Neural cell (in vitro differentiated cells): ENCODE data around the gene RASAL2. TPM values are rescaled to one million over a fixed set of nuclear protein-coding genes. Genes with fewer than 3 reads are reported as not detected.

ENCODE experiments used
- H2AFZ ChIP-seq: fragments of 200-600, 300-800 bp; sonication (generic), shearing (Covaris generic); 2 replicates; pipeline ENCODE4 v1.6.0; 2014; ENCODE audit warnings: low read depth, mild to moderate bottlenecking, antibody characterized with exemption, low read length, moderate library complexity
- H3F3A ChIP-seq: fragments of 200-600 bp; shearing (Covaris generic); 2 replicates; pipeline ENCODE4 v1.6.1; 2016; ENCODE audit warnings: mild to moderate bottlenecking, moderate library complexity, mixed read lengths, antibody characterized with exemption, low read length; ENCODE audit not compliant: insufficient read depth, poor library complexity, severe bottlenecking
- H3K27ac ChIP-seq: fragments of 200-600, 300-800 bp; sonication (generic), shearing (Covaris generic); 2 replicates; pipeline ENCODE4 v1.5.1; 2014; ENCODE audit warnings: mild to moderate bottlenecking, low read length, moderate library complexity
- H3K27me3 ChIP-seq: fragments of 300-800, 200-600 bp; sonication (generic), shearing (Covaris generic); 2 replicates; pipeline ENCODE4 v1.6.0; 2014; ENCODE audit warnings: mild to moderate bottlenecking, low read depth, low read length, moderate library complexity; ENCODE audit not compliant: insufficient read depth
- H3K36me3 ChIP-seq: fragments of 300-800, 200-600 bp; sonication (generic), shearing (Covaris generic); 2 replicates; pipeline ENCODE4 v1.5.1; 2014; ENCODE audit warnings: mild to moderate bottlenecking, antibody characterized with exemption, low read length, moderate library complexity; ENCODE audit not compliant: insufficient read depth
- H3K4me2 ChIP-seq: fragments of 300-800, 200-600 bp; sonication (generic), shearing (Covaris generic); 2 replicates; pipeline ENCODE4 v1.6.0; 2014; ENCODE audit warnings: mild to moderate bottlenecking, low read length
- H3K4me3 ChIP-seq: fragments of 300-800, 200-600 bp; sonication (generic), shearing (Covaris generic); 2 replicates; pipeline ENCODE4 v1.5.1; 2014; ENCODE audit warnings: mild to moderate bottlenecking, low read length, moderate library complexity
- H3K79me2 ChIP-seq: fragments of 200-600 bp; shearing (Covaris generic); replicated peaks from 2 replicates; pipeline ENCODE4 v1.6.0; 2014; ENCODE audit warnings: mild to moderate bottlenecking, low read length, moderate library complexity; ENCODE audit not compliant: insufficient read depth
- H3K9ac ChIP-seq: fragments of 300-800, 200-600 bp; sonication (generic), shearing (Covaris generic); 2 replicates; pipeline ENCODE4 v1.6.1; 2016; ENCODE audit warnings: mild to moderate bottlenecking, low read length, mixed read lengths
- H3K9me2 ChIP-seq: fragments of 200-600 bp; shearing (Covaris generic); 2 replicates; pipeline ENCODE4 v1.6.1; 2016; ENCODE audit warnings: mild to moderate bottlenecking, low read length, mixed read lengths; ENCODE audit not compliant: insufficient read depth
- H3K9me3 ChIP-seq: fragments of 200-600, 300-800 bp; sonication (generic), shearing (Covaris generic); 2 replicates; pipeline ENCODE4 v1.6.1; 2016; ENCODE audit warnings: mild to moderate bottlenecking, mixed run types, low read length, moderate library complexity, mixed read lengths
- H4K20me1 ChIP-seq: fragments of 200-600 bp; shearing (Covaris generic); 2 replicates; pipeline ENCODE4 v1.6.1; 2016; ENCODE audit warnings: mild to moderate bottlenecking, mixed run types; ENCODE audit not compliant: insufficient read depth
- EP300 ChIP-seq: fragments of 450-650 bp; conservative IDR thresholded peaks from 2 replicates; pipeline ENCODE4 v1.6.1; 2014; ENCODE audit warnings: antibody characterized with exemption, mild to moderate bottlenecking, moderate library complexity; ENCODE audit not compliant: poor library complexity, severe bottlenecking
- EZH2 ChIP-seq: fragments of 200-600, 300-800 bp; shearing (Covaris generic), sonication (generic); IDR thresholded peaks from 2 replicates; pipeline ENCODE4 v1.6.1; 2014; ENCODE audit warnings: antibody characterized with exemption, low read length, borderline replicate concordance, mild to moderate bottlenecking; ENCODE audit not compliant: insufficient read depth, poor library complexity, severe bottlenecking
- MXI1 ChIP-seq: fragments of 450-650 bp; conservative IDR thresholded peaks from 2 replicates; pipeline ENCODE4 v1.6.1; 2014; ENCODE audit warnings: antibody characterized with exemption, mild to moderate bottlenecking; ENCODE audit not compliant: poor library complexity, severe bottlenecking
- POLR2AphosphoS5 ChIP-seq: IDR thresholded peaks from 2 replicates; pipeline ENCODE4 v1.6.1; 2012
- RAD21 ChIP-seq: fragments of 450-650 bp; conservative IDR thresholded peaks from 2 replicates; pipeline ENCODE4 v1.6.1; 2014; ENCODE audit warnings: antibody characterized with exemption, mild to moderate bottlenecking, moderate library complexity
- SMC3 ChIP-seq: fragments of 450-650 bp; conservative IDR thresholded peaks from 2 replicates; pipeline ENCODE4 v1.6.1; 2014; ENCODE audit warnings: antibody characterized with exemption, mild to moderate bottlenecking, moderate library complexity; ENCODE audit not compliant: poor library complexity
- TAF1 ChIP-seq: IDR thresholded peaks from 2 replicates; pipeline ENCODE4 v1.6.1; 2012; ENCODE audit warnings: low read depth
- polyA plus RNA-seq: library from polyadenylated mRNA; depleted of rRNA; stranded (reverse); fragments of >200 nt; gene quantifications from 2 replicates; pipeline ENCODE4 v1.2.3, GENCODE V29; 2014
- TF ChIP-seq, protein P1 (sequence below): fragments of 450-650 bp; IDR thresholded peaks from 2 replicates; pipeline ENCODE4 v1.5.1; 2014; ENCODE audit warnings: antibody characterized with exemption, mild to moderate bottlenecking, moderate library complexity; ENCODE audit not compliant: poor library complexity, severe bottlenecking
- TF ChIP-seq, protein P2 (sequence below): IDR thresholded peaks from 2 replicates; pipeline ENCODE4 v1.6.1; 2012; ENCODE audit warnings: borderline replicate concordance

RASAL2 gene
- polyA plus RNA-seq, 1 donor from 2014 or later: 73.3 TPM

DNA sequence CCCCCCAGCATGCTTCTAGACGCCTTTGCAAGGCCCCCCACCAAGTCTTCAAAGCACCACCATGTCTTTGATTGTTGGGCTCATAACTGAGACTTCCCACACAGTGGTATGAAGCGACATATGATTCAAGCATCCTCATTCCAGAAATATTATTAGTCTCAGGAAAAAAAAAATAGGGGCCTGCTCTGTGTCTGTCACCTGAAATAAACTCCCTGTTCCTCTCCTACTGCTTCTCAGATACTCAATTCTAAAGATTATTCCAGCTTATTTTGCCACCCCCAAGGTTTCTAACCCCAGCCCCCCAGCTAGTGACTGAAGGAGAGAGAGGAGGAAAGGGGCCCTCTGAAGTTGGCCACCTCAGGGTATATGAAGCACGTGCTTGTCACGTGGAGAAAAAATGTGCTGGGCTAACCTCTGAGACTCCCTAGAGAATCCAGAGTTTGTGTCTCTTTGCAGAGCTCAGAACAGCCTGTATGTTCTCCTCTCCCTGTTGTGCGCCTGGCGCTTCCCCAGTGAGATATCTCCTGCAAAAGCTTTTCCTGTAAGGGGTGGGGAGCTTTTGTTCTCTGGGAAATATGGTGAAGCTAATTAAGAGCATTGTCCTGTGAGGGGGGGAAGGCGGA, 35.9 kb upstream of the RASAL2 start:
- H3K9ac ChIP-seq: no peak overlapping the region
- no peak overlapping the region for H3K27ac ChIP-seq
- H3K4me3 ChIP-seq: no peak overlapping the region

DNA sequence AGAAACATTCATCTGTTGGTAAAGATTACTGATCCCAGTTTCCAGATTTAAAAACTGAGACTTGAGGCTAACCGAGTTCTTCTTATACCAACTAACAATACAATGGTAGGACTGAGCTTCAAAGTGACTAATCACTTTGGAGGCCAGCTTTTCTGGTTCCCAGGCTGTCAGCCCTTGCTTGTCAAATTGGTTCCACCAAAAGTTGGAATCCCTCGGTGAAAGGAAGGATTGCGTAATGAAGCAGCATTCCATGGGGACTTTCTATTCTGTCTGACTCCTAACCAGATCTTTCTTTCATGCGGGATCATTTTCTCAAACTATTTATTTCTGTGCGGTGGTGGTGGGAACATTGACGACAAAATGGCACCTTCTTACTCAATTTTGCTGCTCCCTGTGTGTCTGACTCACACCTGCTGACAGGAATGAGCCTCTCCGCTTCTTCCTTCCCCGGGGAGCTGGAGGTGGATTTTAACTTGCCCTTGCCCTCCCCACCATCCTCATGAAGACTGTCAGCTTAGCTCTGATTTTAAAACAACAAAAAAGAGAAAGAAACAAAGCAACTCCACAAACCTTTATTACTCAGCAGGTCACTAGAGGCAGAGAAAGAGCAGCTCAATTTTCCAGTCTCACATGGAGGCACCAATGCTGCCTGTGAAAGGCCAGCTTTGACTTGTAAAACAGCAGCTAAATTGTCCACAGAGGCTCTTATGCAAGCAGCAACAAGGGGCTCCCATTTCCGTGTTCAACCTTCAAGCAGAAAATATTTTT, 32.9 kb upstream of the RASAL2 start:
- TF ChIP-seq, protein P1, sequence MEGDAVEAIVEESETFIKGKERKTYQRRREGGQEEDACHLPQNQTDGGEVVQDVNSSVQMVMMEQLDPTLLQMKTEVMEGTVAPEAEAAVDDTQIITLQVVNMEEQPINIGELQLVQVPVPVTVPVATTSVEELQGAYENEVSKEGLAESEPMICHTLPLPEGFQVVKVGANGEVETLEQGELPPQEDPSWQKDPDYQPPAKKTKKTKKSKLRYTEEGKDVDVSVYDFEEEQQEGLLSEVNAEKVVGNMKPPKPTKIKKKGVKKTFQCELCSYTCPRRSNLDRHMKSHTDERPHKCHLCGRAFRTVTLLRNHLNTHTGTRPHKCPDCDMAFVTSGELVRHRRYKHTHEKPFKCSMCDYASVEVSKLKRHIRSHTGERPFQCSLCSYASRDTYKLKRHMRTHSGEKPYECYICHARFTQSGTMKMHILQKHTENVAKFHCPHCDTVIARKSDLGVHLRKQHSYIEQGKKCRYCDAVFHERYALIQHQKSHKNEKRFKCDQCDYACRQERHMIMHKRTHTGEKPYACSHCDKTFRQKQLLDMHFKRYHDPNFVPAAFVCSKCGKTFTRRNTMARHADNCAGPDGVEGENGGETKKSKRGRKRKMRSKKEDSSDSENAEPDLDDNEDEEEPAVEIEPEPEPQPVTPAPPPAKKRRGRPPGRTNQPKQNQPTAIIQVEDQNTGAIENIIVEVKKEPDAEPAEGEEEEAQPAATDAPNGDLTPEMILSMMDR: no peak
- no peak for TF ChIP-seq EP300
- Histone ChIP-seq H3K27ac (no peak overlapping the region), H3K9me3 (no peaks in the 10 kb centered on the region), H3K4me2 (no peak overlapping the region), H3K9me2 (no peaks in the 10 kb centered on the region), H3F3A (no peaks in the 10 kb centered on the region), H3K79me2 (no peaks in the 10 kb centered on the region), H2AFZ (no peak overlapping the region), H3K36me3 (no peaks in the 10 kb centered on the region), H3K27me3 (no peaks in the 10 kb centered on the region), H3K4me3 (peak overlapping the region; percentile 18), H3K9ac (no peak overlapping the region), H4K20me1 (no peaks in the 10 kb centered on the region)

More for the DNA sequence above, 35.9 kb upstream of the RASAL2 start:
- H3F3A ChIP-seq: no peaks in the 10 kb centered on the region
- TF ChIP-seq RAD21 (no peak), EZH2 (no peak), POLR2AphosphoS5 (no peak), TAF1 (no peak), MXI1 (no peak), EP300 (no peak), SMC3 (no peak)
- TF ChIP-seq, protein P2, sequence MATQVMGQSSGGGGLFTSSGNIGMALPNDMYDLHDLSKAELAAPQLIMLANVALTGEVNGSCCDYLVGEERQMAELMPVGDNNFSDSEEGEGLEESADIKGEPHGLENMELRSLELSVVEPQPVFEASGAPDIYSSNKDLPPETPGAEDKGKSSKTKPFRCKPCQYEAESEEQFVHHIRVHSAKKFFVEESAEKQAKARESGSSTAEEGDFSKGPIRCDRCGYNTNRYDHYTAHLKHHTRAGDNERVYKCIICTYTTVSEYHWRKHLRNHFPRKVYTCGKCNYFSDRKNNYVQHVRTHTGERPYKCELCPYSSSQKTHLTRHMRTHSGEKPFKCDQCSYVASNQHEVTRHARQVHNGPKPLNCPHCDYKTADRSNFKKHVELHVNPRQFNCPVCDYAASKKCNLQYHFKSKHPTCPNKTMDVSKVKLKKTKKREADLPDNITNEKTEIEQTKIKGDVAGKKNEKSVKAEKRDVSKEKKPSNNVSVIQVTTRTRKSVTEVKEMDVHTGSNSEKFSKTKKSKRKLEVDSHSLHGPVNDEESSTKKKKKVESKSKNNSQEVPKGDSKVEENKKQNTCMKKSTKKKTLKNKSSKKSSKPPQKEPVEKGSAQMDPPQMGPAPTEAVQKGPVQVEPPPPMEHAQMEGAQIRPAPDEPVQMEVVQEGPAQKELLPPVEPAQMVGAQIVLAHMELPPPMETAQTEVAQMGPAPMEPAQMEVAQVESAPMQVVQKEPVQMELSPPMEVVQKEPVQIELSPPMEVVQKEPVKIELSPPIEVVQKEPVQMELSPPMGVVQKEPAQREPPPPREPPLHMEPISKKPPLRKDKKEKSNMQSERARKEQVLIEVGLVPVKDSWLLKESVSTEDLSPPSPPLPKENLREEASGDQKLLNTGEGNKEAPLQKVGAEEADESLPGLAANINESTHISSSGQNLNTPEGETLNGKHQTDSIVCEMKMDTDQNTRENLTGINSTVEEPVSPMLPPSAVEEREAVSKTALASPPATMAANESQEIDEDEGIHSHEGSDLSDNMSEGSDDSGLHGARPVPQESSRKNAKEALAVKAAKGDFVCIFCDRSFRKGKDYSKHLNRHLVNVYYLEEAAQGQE: no peak
- TF ChIP-seq, protein P1: no peak
- no peaks in the 10 kb centered on the region for H3K79me2 ChIP-seq
- H3K36me3 ChIP-seq: no peaks in the 10 kb centered on the region
- H3K9me2 ChIP-seq: no peaks in the 10 kb centered on the region
- H3K9me3 ChIP-seq: no peaks in the 10 kb centered on the region
- no peak overlapping the region for H2AFZ ChIP-seq
- no peaks in the 10 kb centered on the region for H3K27me3 ChIP-seq
- H3K4me2 ChIP-seq: no peak overlapping the region
- no peaks in the 10 kb centered on the region for H4K20me1 ChIP-seq
